GM18502 (cell line): ENCODE results near the gene EDEM1.
A peak's percentile ranks its signal among the peaks of the same experiment; 100 is the strongest.
"Not testable (repeated sequence)": the region's sequence is repeated elsewhere in the genome, so short reads cannot be mapped to it uniquely, and the experiment has no call there.

Experiments used
- ATAC-seq: cut with Tn5 transposase; IDR thresholded peaks from one replicate; pipeline ENCODE4 v1.9.1; 2021; ENCODE audit warnings: mild to moderate bottlenecking; ENCODE audit not compliant: unreplicated experiment, poor library complexity

The EDEM1 gene

GRCh38 chr3:5187156-5187919 is at the start of gene EDEM1:
Gene EDEM1, plus strand, starts transcription at chr3:5187707. Its CDS starts 99 bp downstream, at chr3:5187806.
- ATAC-seq: peak; percentile 81

GRCh38 chr3:5138214-5138981 is 49.1 kb upstream of the EDEM1 start:
- ATAC-seq: no peak

- peak; percentile 58 for ATAC-seq
Measured at GRCh38 chr3:5140230-5140621, 47.3 kb upstream of the EDEM1 start.

GRCh38 chr3:5140839-5141238 is 46.7 kb upstream of the EDEM1 start:
- ATAC-seq: no peak

- ATAC-seq: no peak
Measured at GRCh38 chr3:5141760-5142159, 45.7 kb upstream of the EDEM1 start.

- no peak for ATAC-seq
Measured at GRCh38 chr3:5143464-5143863, 44.0 kb upstream of the EDEM1 start.

- ATAC-seq: no peak
Measured at GRCh38 chr3:5144316-5144994, 43.1 kb upstream of the EDEM1 start.

- no peak for ATAC-seq
Measured at GRCh38 chr3:5145120-5145519, 42.4 kb upstream of the EDEM1 start.

GRCh38 chr3:5147152-5147551 is 40.4 kb upstream of the EDEM1 start:
- not testable (repeated sequence) for ATAC-seq

- ATAC-seq: no peak
Measured at GRCh38 chr3:5149306-5149880, 38.1 kb upstream of the EDEM1 start.

- no peak for ATAC-seq
Measured at GRCh38 chr3:5151586-5151985, 35.9 kb upstream of the EDEM1 start.

GRCh38 chr3:5153074-5153473 is 34.4 kb upstream of the EDEM1 start:
- ATAC-seq: no peak

GRCh38 chr3:5155241-5155640 is 32.3 kb upstream of the EDEM1 start:
- no peak for ATAC-seq

GRCh38 chr3:5160321-5160720 is 27.2 kb upstream of the EDEM1 start:
- ATAC-seq: no peak

- ATAC-seq: peak; percentile 25
Measured at GRCh38 chr3:5160940-5161858, 26.3 kb upstream of the EDEM1 start.

- ATAC-seq: peak; percentile 11
Measured at GRCh38 chr3:5162102-5162501, 25.4 kb upstream of the EDEM1 start.

- ATAC-seq: no peak
Measured at GRCh38 chr3:5165698-5166097, 21.8 kb upstream of the EDEM1 start.

- no peak for ATAC-seq
Measured at GRCh38 chr3:5166846-5167245, 20.7 kb upstream of the EDEM1 start.

- ATAC-seq: no peak
Measured at GRCh38 chr3:5168110-5168509, 19.4 kb upstream of the EDEM1 start.

GRCh38 chr3:5169807-5170206 is 17.7 kb upstream of the EDEM1 start:
- ATAC-seq: no peak
